ENCODE data around the gene SLC4A7.

DNA sequence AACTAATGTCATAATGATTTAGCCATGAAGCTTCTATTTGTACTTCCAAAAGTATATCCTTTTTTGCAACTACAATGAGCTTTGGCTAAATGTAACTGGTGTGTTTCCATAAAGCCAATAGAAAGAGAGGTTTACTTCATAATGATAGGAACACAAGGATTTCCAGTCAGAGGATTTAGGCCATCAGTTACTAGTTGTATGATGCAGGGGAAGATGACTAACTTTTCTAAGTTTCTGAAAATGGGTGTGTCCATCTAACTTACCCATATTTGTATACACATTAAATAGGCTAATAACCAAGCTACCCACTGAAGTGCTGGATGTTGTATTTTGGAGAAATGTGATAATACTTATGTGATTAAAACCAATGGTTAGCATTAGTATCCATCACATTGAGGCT is 55.7 kb downstream of the SLC4A7 start:
- no peak for TF ChIP-seq EZH2 (IDR thresholded peaks at IDR 0.05; ENCODE audit: insufficient read depth, poor library complexity, severe bottlenecking)
- no peak for TF ChIP-seq EZH2phosphoT487 (IDR thresholded peaks at IDR 0.05; ENCODE audit: insufficient read depth, low read depth)
